NCI-H1694 (cell line): ENCODE results near the gene SAAL1.

Experiments
- DNase-seq: peaks from one replicate; lab custom pipeline; 2025; lab: John Stamatoyannopoulos, UW

SAAL1 gene

GRCh38 chr11:18081551-18081950, 24.3 kb downstream of the SAAL1 start:
- no peak for DNase-seq

DNA sequence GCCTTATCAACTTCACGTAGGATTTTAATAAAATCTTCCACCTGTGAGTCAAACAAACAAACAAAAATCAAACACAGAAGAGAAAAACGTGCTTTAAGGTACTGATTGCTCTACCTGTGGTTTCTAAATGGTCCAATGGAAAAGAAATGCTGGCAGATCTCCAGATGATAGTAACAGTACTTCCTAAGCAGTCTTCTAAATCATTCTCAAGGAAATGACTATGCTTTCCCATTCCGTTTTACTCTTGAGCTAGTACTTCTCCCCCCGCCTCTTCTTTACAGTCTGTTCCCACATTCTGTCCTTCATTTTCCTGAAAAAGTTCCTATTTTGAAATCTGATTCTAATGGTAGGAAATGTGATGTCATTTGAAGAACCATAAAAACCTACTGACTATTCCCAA, 25.4 kb downstream of the SAAL1 start:
- DNase-seq, result no peak

DNA sequence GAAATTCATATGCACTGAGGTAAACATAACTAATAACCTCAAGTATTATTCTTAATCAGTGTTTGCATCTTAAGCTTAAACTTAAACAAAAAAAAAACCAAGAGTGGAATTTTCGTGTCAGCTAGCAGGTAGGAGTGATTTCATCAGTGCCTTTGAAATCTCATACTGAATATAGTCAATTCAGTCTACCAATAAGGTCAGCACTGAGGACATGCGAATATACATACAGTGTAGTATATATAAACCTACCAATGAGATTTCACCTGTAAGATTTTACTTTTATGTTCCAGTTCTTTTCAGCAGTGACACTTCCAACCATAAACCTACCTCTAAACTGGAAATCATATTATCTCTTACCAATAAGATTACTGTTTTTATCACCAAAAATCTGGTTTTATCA, 27.0 kb downstream of the SAAL1 start:
- no peak for DNase-seq

- no peak for DNase-seq
Measured at GRCh38 chr11:18075444-18075843, 30.4 kb downstream of the SAAL1 start.

DNA sequence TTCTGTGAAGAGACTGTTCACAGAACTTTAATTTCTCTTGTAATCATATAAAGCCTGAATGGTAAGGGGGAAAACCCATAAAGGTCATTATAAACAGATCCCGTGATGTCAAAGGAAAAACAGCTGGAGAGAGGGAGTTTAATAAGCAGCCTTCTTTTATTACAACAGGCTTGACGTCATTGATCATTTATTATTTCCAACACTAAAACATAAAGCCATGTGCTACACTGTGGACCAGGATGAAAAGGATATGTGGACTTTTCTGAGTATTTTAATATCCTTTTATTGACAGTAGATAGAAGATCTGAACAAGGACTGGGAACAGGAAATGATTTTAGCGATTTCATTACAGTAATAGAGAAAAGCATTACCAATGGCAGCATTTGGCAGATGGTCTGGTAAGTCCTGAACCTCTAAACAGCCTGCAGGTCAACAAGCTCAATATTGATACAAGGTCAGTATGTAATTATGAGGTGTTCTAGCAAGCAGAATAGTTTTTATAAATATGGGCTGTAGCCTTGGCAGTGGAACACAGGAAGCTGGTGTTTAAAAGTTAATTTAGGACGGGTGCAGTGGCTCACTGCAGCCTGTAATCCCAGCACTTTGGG, 34.7 kb downstream of the SAAL1 start:
- DNase-seq, result no peak

- DNase-seq, result no peak
Measured at GRCh38 chr11:18067372-18067771, 38.5 kb downstream of the SAAL1 start.

- DNase-seq, result no peak
Measured at GRCh38 chr11:18066626-18067025, 39.3 kb downstream of the SAAL1 start.

- DNase-seq, result no peak
Measured at GRCh38 chr11:18065572-18065971, 40.3 kb downstream of the SAAL1 start.

GRCh38 chr11:18064450-18065054, 41.3 kb downstream of the SAAL1 start:
- DNase-seq, result no peak

DNA sequence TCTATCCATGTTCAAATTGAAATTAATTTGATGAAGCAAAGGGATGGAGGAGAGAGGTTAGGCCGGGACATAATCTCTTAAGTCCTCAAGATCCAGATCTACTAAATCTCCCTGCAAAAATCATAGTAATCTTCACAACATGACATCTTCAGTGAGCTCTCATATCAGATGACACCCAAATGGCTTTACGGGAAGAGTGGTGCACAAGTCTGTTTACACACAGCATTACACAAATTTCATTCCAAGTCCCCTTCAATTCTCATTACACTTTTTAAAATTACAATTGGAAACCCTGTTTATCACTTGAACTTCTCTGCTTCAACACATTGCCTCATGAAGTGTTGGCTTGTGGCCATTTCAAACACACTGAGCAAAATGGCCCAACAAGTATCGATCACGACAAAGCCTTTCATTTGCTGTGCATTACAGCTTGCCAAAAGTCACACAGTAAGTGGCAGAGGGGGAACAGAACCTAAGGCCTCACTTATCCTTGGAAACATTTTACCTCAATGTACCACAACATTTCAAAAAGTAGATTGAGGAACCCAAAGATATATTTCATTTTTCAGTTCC, 41.9 kb downstream of the SAAL1 start:
- no peak for DNase-seq

DNA sequence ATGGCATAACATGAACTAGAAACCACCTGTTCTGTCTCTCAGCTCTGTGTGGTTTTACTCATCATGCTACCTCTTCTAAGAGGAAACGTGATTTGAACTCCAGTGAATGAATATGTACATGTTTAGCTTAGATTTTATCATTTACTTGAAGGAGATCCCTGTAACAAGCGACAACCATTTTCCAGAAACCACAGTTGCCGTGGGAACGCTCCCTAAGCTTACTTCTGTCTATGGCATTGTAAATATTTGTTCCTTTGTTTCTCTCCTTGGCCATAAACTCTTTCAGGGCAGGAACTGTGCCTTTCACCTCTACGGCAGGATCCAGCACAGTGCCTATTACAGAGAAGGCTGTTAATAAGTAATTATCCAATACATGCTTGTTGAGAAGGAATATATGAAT, 42.8 kb downstream of the SAAL1 start:
- no peak for DNase-seq

DNA sequence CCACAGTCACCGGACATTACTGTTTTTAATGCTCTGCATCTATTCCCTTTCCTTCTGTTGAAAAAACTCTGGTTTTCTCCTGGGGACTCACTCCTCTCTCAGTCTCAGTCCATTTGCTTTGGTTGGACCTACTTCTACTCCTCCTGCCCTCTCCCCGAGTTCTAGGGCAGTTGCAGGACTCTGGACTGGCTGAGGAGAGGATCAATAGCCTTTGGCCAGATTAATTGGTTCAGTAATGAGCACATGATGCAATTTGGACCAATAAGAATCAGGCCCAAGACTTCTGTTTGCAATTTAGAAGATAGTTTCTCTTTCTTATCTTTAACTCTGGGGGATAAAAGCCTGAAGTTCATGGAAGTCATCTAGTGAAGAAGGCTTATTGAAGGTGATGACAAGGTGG, 44.5 kb downstream of the SAAL1 start:
- DNase-seq, result no peak

GRCh38 chr11:18056561-18057181, 49.2 kb downstream of the SAAL1 start:
- no peak for DNase-seq

- no peak for DNase-seq
Measured at GRCh38 chr11:18054511-18055103, 51.3 kb downstream of the SAAL1 start.

- no peak for DNase-seq
Measured at GRCh38 chr11:18050848-18051247, 55.0 kb downstream of the SAAL1 start.

- no peak for DNase-seq
Measured at GRCh38 chr11:18046116-18046777, 59.6 kb downstream of the SAAL1 start, which contains the start of gene TPH1. Gene TPH1, minus strand, starts transcription at chr11:18046269. Its CDS starts 5,507 bp downstream, at chr11:18040762.

DNA sequence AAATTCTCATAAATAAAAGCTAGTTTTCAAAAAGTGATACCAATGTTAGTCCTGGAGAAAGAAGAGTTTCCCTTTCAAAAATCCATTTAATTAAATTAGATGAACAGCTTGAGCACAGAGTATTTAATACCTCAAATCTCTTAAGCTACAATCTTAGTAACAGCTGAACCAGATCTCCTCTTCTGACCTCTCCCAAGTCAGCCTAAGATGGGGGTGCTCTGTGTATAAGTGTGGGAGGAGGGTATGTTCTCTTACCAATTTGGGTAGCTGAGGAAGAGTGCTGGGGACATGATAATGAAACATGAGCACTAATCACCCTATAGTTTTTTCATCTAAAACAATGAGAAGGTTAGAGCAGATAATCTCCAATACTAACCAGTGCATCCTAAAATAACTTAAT, 69.4 kb downstream of the SAAL1 start:
- DNase-seq, result no peak
